ENCODE data around the gene CHST3.

Gene CHST3

GRCh38 chr10:71941318-71941717, 22.9 kb upstream of the CHST3 start:
- H3K4me3 ChIP-seq (IDR thresholded peaks at IDR 0.05; ENCODE audit: insufficient read depth, low read depth, low read length): no peak overlapping the region
- no peak overlapping the region for H3K9ac ChIP-seq
- TF ChIP-seq CTCF (conservative IDR thresholded peaks at IDR 0.05; ENCODE audit: low read depth, low read length): no peak
- no peaks in the 10 kb centered on the region for H3K79me2 ChIP-seq (ENCODE audit: insufficient read depth, low read depth)
- no peaks in the 10 kb centered on the region for H3K4me1 ChIP-seq (ENCODE audit: low read depth, poor library complexity, severe bottlenecking)
- no peak overlapping the region for H3K4me2 ChIP-seq
- no peak overlapping the region for H3K27ac ChIP-seq
- no peak overlapping the region for H2AFZ ChIP-seq (ENCODE audit: low read depth)
- no peaks in the 10 kb centered on the region for H3K27me3 ChIP-seq (ENCODE audit: insufficient read depth, low read depth)
- H4K20me1 ChIP-seq (ENCODE audit: insufficient read depth): no peaks in the 10 kb centered on the region
- H3K36me3 ChIP-seq (ENCODE audit: insufficient read depth): no peaks in the 10 kb centered on the region

- no peaks in the 10 kb centered on the region for H3K36me3 ChIP-seq (ENCODE audit: insufficient read depth)
- no peak overlapping the region for H2AFZ ChIP-seq (ENCODE audit: low read depth)
- no peak overlapping the region for H3K4me2 ChIP-seq
- H3K27ac ChIP-seq: no peak overlapping the region
- TF ChIP-seq CTCF (conservative IDR thresholded peaks at IDR 0.05; ENCODE audit: low read depth, low read length): no peak
- no peaks in the 10 kb centered on the region for H4K20me1 ChIP-seq (ENCODE audit: insufficient read depth)
- no peak overlapping the region for H3K9ac ChIP-seq
- no peaks in the 10 kb centered on the region for H3K4me1 ChIP-seq (ENCODE audit: low read depth, poor library complexity, severe bottlenecking)
- no peak overlapping the region for H3K4me3 ChIP-seq (IDR thresholded peaks at IDR 0.05; ENCODE audit: insufficient read depth, low read depth, low read length)
- H3K79me2 ChIP-seq (ENCODE audit: insufficient read depth, low read depth): no peaks in the 10 kb centered on the region
- no peaks in the 10 kb centered on the region for H3K27me3 ChIP-seq (ENCODE audit: insufficient read depth, low read depth)
Observed at GRCh38 chr10:71945819-71946474, 18.2 kb upstream of the CHST3 start.

GRCh38 chr10:71946700-71947099, 17.5 kb upstream of the CHST3 start:
- H3K79me2 ChIP-seq (ENCODE audit: insufficient read depth, low read depth): no peaks in the 10 kb centered on the region
- no peaks in the 10 kb centered on the region for H3K27me3 ChIP-seq (ENCODE audit: insufficient read depth, low read depth)
- H4K20me1 ChIP-seq (ENCODE audit: insufficient read depth): no peaks in the 10 kb centered on the region
- H3K4me1 ChIP-seq (ENCODE audit: low read depth, poor library complexity, severe bottlenecking): no peaks in the 10 kb centered on the region
- H2AFZ ChIP-seq (ENCODE audit: low read depth): no peak overlapping the region
- no peak overlapping the region for H3K27ac ChIP-seq
- no peak overlapping the region for H3K9ac ChIP-seq
- H3K4me3 ChIP-seq (IDR thresholded peaks at IDR 0.05; ENCODE audit: insufficient read depth, low read depth, low read length): no peak overlapping the region
- H3K4me2 ChIP-seq: no peak overlapping the region
- TF ChIP-seq CTCF (conservative IDR thresholded peaks at IDR 0.05; ENCODE audit: low read depth, low read length): no peak
- no peaks in the 10 kb centered on the region for H3K36me3 ChIP-seq (ENCODE audit: insufficient read depth)

GRCh38 chr10:71948496-71949067, 15.6 kb upstream of the CHST3 start:
- H3K9ac ChIP-seq: no peak overlapping the region
- H3K36me3 ChIP-seq (ENCODE audit: insufficient read depth): no peaks in the 10 kb centered on the region
- TF ChIP-seq CTCF (conservative IDR thresholded peaks at IDR 0.05; ENCODE audit: low read depth, low read length): no peak
- H4K20me1 ChIP-seq (ENCODE audit: insufficient read depth): no peaks in the 10 kb centered on the region
- no peak overlapping the region for H3K4me3 ChIP-seq (IDR thresholded peaks at IDR 0.05; ENCODE audit: insufficient read depth, low read depth, low read length)
- H3K79me2 ChIP-seq (ENCODE audit: insufficient read depth, low read depth): no peaks in the 10 kb centered on the region
- H3K27me3 ChIP-seq (ENCODE audit: insufficient read depth, low read depth): no peaks in the 10 kb centered on the region
- H3K27ac ChIP-seq: no peak overlapping the region
- H3K4me2 ChIP-seq: no peak overlapping the region
- H2AFZ ChIP-seq (ENCODE audit: low read depth): no peak overlapping the region
- H3K4me1 ChIP-seq (ENCODE audit: low read depth, poor library complexity, severe bottlenecking): no peaks in the 10 kb centered on the region
